Erythroblast (primary cell): Measurements from ENCODE around the gene HSBP1.

ENCODE experiments used
- GATA1 ChIP-seq: IDR thresholded peaks from 2 replicates; pipeline ENCODE4 v1.6.1; 2011; ENCODE audit warnings: low read depth, mild to moderate bottlenecking, control low read depth, low read length, moderate library complexity
- POLR2A ChIP-seq: IDR thresholded peaks from 2 replicates; pipeline ENCODE4 v1.6.1; 2011; ENCODE audit warnings: mild to moderate bottlenecking, low read length

DNA sequence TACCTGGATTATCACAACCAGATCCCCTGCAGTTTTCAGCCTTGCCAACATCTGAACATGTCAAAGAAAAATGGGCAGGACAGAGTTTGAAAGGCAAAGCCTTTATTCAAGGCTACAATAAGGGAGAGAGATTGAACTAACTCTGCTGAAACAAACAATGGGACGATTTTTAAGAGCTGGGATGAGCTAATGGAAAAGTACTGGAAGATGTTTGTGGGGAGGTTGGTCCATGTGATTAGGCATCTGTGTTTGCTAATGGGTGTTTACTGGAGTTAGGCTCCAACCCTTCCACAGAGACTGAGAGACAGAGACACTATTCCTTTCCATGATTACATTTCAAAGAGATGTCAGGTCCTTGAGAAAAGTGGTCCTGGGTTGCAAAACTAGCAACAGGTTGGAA is 35.0 kb upstream of the HSBP1 start:
- TF ChIP-seq POLR2A (no peak), GATA1 (no peak)
